ENCODE results near the gene GRIFIN.

GRIFIN gene

GRCh38 chr7:2497500-2498336, 21.5 kb upstream of the GRIFIN start:
- DNase-seq: no peak

- no peak for DNase-seq
These were observed 20.9 kb upstream of the GRIFIN start for GRCh38 chr7:2497065-2497464.

GRCh38 chr7:2496375-2496774, 20.2 kb upstream of the GRIFIN start:
- no peak for DNase-seq

- peak in 2 of 3 experiments; percentile 61 to 82 for DNase-seq
These were observed 19.5 kb upstream of the GRIFIN start for GRCh38 chr7:2495418-2496299.

GRCh38 chr7:2494191-2495130, 18.3 kb upstream of the GRIFIN start:
- DNase-seq: no peak

- no peak for DNase-seq
These were observed 17.3 kb upstream of the GRIFIN start for GRCh38 chr7:2493205-2494164.

- DNase-seq: no peak
These were observed 15.8 kb upstream of the GRIFIN start for GRCh38 chr7:2492038-2492437.

GRCh38 chr7:2490181-2490651, 14.0 kb upstream of the GRIFIN start:
- no peak for DNase-seq

GRCh38 chr7:2488681-2489080, 12.5 kb upstream of the GRIFIN start:
- no peak for DNase-seq

GRCh38 chr7:2488272-2488645, 12.1 kb upstream of the GRIFIN start:
- no peak for DNase-seq

GRCh38 chr7:2487586-2488271, 11.5 kb upstream of the GRIFIN start:
- no peak for DNase-seq

GRCh38 chr7:2484868-2485267, 8.7 kb upstream of the GRIFIN start:
- DNase-seq: no peak

GRCh38 chr7:2483494-2483893, 7.3 kb upstream of the GRIFIN start:
- peak in 1 of 3 experiments; percentile 11 for DNase-seq

- no peak for DNase-seq
These were observed 6.7 kb upstream of the GRIFIN start for GRCh38 chr7:2482725-2483451.

GRCh38 chr7:2481195-2481594, 5.0 kb upstream of the GRIFIN start:
- DNase-seq: no peak

- no peak for DNase-seq
These were observed 3.8 kb upstream of the GRIFIN start for GRCh38 chr7:2480070-2480408.

- DNase-seq: no peak
These were observed 3.3 kb upstream of the GRIFIN start for GRCh38 chr7:2479276-2480069.

GRCh38 chr7:2478800-2479199, 2.6 kb upstream of the GRIFIN start:
- peak in 2 of 3 experiments; percentile 60 to 61 for DNase-seq

- peak in 2 of 3 experiments; percentile 70 to 80 for DNase-seq
These were observed 2.2 kb upstream of the GRIFIN start for GRCh38 chr7:2478399-2478785.

All from NCI-H1417 (cell line).